ENCODE results near the gene TMBIM6. TPM values are rescaled to one million over a fixed set of nuclear protein-coding genes. Genes with fewer than 3 reads are reported as not detected.

The TMBIM6 gene
- total and polyA plus RNA-seq, 9 of the 15 experiments (the other 6 are each of a cell fraction or from before 2014, with no cell fraction given), result 147 to 1,288 (median 352) TPM

- TF ChIP-seq, protein P1, sequence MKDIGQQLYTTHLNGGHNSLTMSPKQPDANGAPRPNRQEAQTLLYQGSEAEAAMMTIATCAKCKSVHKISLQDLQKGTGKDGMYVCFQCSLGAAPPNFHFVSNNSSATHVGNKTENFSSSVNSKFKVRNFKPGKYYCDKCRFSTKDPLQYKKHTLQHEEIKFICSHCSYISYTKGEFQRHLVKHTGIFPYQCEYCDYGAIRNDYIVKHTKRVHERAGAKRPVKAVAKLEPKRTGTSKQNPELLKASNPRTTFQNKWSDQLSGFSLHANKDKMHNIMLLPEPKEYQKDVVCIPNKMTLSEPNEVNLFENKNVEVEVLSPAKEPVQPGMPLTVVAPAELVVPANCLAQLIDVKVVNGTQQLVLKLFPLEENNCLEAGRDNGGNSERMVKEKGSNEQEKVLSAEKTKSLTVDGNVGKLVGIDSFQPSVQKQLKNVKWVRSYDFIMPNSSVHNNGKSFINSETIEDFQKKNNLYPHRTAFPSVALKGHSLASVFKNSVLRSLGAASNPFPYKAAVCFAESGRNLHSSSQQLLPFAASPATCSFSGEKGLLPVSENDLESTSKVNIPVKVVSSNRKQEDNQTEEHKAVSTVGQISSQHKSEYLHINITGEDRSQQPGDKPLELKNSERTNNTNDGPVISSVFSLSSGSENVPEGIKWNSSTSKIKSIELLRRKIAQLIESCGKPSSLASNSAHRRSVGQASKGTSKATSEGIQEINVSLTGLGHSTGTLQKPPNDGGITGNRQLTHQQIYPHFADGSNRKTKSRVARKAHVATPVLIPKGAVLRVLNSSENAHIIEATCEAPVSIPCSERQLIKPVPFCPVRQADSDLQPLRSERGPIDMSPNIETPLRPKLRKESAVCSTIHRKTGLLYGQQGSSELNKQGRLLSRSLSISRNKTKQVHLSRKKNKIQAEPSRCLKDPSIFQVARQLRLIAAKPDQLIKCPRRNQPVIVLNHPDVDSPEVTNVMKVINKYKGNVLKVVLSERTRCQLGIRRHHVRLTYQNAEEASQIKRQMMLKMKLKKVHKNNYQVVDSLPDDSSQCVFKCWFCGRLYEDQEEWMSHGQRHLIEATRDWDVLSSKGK (CRISPR knock-in tag; IDR thresholded peaks at IDR 0.05), result no peak
- no peak for TF ChIP-seq MCM2 (IDR thresholded peaks at IDR 0.05; ENCODE audit: low read depth)
- no peak for TF ChIP-seq ZNF24 (IDR thresholded peaks at IDR 0.05)
- no peak for TF ChIP-seq ZNF507 (tag; conservative IDR thresholded peaks at IDR 0.05)
- TF ChIP-seq MIER1 (IDR thresholded peaks at IDR 0.05; ENCODE audit: low read depth), result no peak
- TF ChIP-seq HIVEP1 (CRISPR knock-in tag; IDR thresholded peaks at IDR 0.05), result no peak
- TF ChIP-seq CC2D1A (IDR thresholded peaks at IDR 0.05), result 0 out of 2 replicates have a peak, but pooled peaks have one; percentile 44
- no peak for TF ChIP-seq OTX1 (CRISPR knock-in tag; IDR thresholded peaks at IDR 0.05)
- TF ChIP-seq POLR2H (tag; IDR thresholded peaks at IDR 0.05; ENCODE audit: low read depth), result 0 out of 2 replicates have a peak, but pooled peaks have one; percentile 10
- 0 out of 4 replicates have a peak, but pooled peaks of 1 of the 2 experiments have one; percentile 7 for TF ChIP-seq RAD21 (CRISPR knock-in tag; conservative IDR thresholded peaks at IDR 0.05 in 1 of 2, IDR thresholded peaks at IDR 0.05 in 1 of 2)
- TF ChIP-seq RBM14 (IDR thresholded peaks at IDR 0.05; ENCODE audit: borderline replicate concordance, insufficient read depth, low read depth, low read length), result no peak
- TF ChIP-seq ZBTB8A (IDR thresholded peaks at IDR 0.05; ENCODE audit: partially characterized antibody), result no peak
- TF ChIP-seq LARP7 (IDR thresholded peaks at IDR 0.05), result no peak
- TF ChIP-seq ZC3H8 (IDR thresholded peaks at IDR 0.05), result no peak
- TF ChIP-seq ZNF133 (CRISPR knock-in tag; IDR thresholded peaks at IDR 0.05), result no peak
- TF ChIP-seq PHF8 (IDR thresholded peaks at IDR 0.05; ENCODE audit: borderline replicate concordance, low read length), result no peak
- no peak for TF ChIP-seq NR2C1 (IDR thresholded peaks at IDR 0.05)
- no peak for TF ChIP-seq NR2C1 (tag; IDR thresholded peaks at IDR 0.05)
- TF ChIP-seq BRCA1 (IDR thresholded peaks at IDR 0.05), result no peak
- TF ChIP-seq BRCA1 (CRISPR knock-in tag; IDR thresholded peaks at IDR 0.05), result no peak
- TF ChIP-seq, protein P2, sequence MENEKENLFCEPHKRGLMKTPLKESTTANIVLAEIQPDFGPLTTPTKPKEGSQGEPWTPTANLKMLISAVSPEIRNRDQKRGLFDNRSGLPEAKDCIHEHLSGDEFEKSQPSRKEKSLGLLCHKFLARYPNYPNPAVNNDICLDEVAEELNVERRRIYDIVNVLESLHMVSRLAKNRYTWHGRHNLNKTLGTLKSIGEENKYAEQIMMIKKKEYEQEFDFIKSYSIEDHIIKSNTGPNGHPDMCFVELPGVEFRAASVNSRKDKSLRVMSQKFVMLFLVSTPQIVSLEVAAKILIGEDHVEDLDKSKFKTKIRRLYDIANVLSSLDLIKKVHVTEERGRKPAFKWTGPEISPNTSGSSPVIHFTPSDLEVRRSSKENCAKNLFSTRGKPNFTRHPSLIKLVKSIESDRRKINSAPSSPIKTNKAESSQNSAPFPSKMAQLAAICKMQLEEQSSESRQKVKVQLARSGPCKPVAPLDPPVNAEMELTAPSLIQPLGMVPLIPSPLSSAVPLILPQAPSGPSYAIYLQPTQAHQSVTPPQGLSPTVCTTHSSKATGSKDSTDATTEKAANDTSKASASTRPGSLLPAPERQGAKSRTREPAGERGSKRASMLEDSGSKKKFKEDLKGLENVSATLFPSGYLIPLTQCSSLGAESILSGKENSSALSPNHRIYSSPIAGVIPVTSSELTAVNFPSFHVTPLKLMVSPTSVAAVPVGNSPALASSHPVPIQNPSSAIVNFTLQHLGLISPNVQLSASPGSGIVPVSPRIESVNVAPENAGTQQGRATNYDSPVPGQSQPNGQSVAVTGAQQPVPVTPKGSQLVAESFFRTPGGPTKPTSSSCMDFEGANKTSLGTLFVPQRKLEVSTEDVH (IDR thresholded peaks at IDR 0.05; ENCODE audit: low read depth, partially characterized antibody), result peak; percentile 16
- no peak for TF ChIP-seq SMARCE1 (IDR thresholded peaks at IDR 0.05)
- TF ChIP-seq SMC3 (conservative IDR thresholded peaks at IDR 0.05; ENCODE audit: insufficient read depth, low read depth, low read length), result peak; percentile 62
- TF ChIP-seq, protein P3, sequence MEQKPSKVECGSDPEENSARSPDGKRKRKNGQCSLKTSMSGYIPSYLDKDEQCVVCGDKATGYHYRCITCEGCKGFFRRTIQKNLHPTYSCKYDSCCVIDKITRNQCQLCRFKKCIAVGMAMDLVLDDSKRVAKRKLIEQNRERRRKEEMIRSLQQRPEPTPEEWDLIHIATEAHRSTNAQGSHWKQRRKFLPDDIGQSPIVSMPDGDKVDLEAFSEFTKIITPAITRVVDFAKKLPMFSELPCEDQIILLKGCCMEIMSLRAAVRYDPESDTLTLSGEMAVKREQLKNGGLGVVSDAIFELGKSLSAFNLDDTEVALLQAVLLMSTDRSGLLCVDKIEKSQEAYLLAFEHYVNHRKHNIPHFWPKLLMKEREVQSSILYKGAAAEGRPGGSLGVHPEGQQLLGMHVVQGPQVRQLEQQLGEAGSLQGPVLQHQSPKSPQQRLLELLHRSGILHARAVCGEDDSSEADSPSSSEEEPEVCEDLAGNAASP (IDR thresholded peaks at IDR 0.05), result no peak
These were observed 21.7 kb downstream of the TMBIM6 start (continued) for GRCh38 chr12:49763006-49763591.

Measured in K562 (cell line).